HCT116 (cell line): Measurements from ENCODE around the gene WNT9A. TPM values are rescaled to one million over a fixed set of nuclear protein-coding genes. Genes with fewer than 3 reads are reported as not detected.

ENCODE experiments used
- ATAC-seq: fragments of 200-7000 bp; cut with Tn5 transposase; 2 replicates; pipeline ENCODE4 v1.9.1; 2020; ENCODE audit warnings: mild to moderate bottlenecking, moderate library complexity
- BruUV-seq: library from RNA; stranded (reverse); fragments of 400-500 nt; replicated peaks from 2 replicates; lab custom pipeline; 2021; lab: Mats Ljungman, UMichigan
- CTCF ChIA-PET: fragments of 300-600 bp; sonication (Branson Sonifier 250); formaldehyde crosslinking; loops from one replicate; lab custom pipeline; 2021; ENCODE audit warnings: antibody characterized with exemption; lab: Charles Lee
- POLR2A ChIA-PET: fragments of 300-600, 350-600 bp; sonication (Branson Sonifier 250); formaldehyde crosslinking; loops from one replicate; lab custom pipeline; 2021; ENCODE audit warnings: antibody characterized with exemption; lab: Charles Lee
- RAD21 ChIA-PET, 2 experiments: fragments of 300-600 bp; sonication (Branson Sonifier 250); formaldehyde crosslinking; loops; one replicate each; lab custom pipeline; 2023; ENCODE audit warnings: low total read pairs in 2 of 2; ENCODE audit not compliant: uncharacterized antibody in 2 of 2, unreplicated experiment in 2 of 2, low non-redundant PET in 1 of 2; lab: Charles Lee
- DNase-seq: peaks from one replicate; pipeline ENCODE4 v3.0.0-alpha.2; 2010; ENCODE audit warnings: low read depth, low spot score
- H2AFZ ChIP-seq: fragments of 200-600 bp; shearing (Covaris generic), sonication (generic); 2 replicates; pipeline ENCODE4 v1.6.1; 2017; ENCODE audit warnings: low read depth, mixed run types, mixed read lengths, antibody characterized with exemption, low read length; ENCODE audit not compliant: poor library complexity, severe bottlenecking
- H3K27ac ChIP-seq: 2 replicates; pipeline ENCODE4 v1.5.1; 2012; ENCODE audit warnings: low read depth, low read length
- H3K27me3 ChIP-seq: fragments of 200-600 bp; sonication (generic); 2 replicates; pipeline ENCODE4 v1.6.1; 2016; ENCODE audit warnings: mixed run types, low read length, mixed read lengths; ENCODE audit not compliant: insufficient read depth
- H3K36me3 ChIP-seq, 2 experiments: fragments of 200-500 bp in 1 of 2; fragments of 200-600 bp in 1 of 2; sonication (Bioruptor generic) in 1 of 2; sonication (generic) in 1 of 2; 2 replicates each; pipeline versions ENCODE4 v1.5.1 to v1.6.1; 2014 to 2016; ENCODE audit warnings: low read length in 2 of 2, inconsistent platforms in 1 of 2, mixed read lengths in 1 of 2, mixed run types in 1 of 2; ENCODE audit not compliant: insufficient read depth in 2 of 2, control insufficient read depth in 1 of 2
- H3K4me1 ChIP-seq, 2 experiments: fragments of 200-600 bp in 1 of 2; sonication (generic) in 1 of 2; 2 replicates each; pipeline versions ENCODE4 v1.5.1 to v1.6.1; 2012 to 2017; ENCODE audit warnings: low read length in 2 of 2, inconsistent platforms in 1 of 2, mild to moderate bottlenecking in 1 of 2, mixed read lengths in 1 of 2, mixed run types in 1 of 2, moderate library complexity in 1 of 2; ENCODE audit not compliant: insufficient read depth in 2 of 2, control insufficient read depth in 1 of 2
- H3K4me2 ChIP-seq: fragments of 200-600 bp; sonication (generic); 2 replicates; pipeline ENCODE4 v1.6.1; 2017; ENCODE audit warnings: mixed run types, low read length, mixed read lengths
- H3K4me3 ChIP-seq, 2 experiments: fragments of 200-600 bp in 1 of 2; sonication (generic) in 1 of 2; replicated peaks in 1 of 2; 2 replicates each; pipeline ENCODE4 v1.5.1; 2011 to 2016; ENCODE audit warnings: low read length in 2 of 2, control low read depth in 1 of 2, low read depth in 1 of 2, mild to moderate bottlenecking in 1 of 2, mixed read lengths in 1 of 2, mixed run types in 1 of 2
- H3K79me2 ChIP-seq: fragments of 200-600 bp; sonication (generic); 2 replicates; pipeline ENCODE4 v1.6.1; 2017; ENCODE audit warnings: mild to moderate bottlenecking, mixed run types, low read length, moderate library complexity, mixed read lengths; ENCODE audit not compliant: insufficient read depth
- H3K9ac ChIP-seq: fragments of 200-600 bp; sonication (generic); 2 replicates; pipeline ENCODE4 v1.6.1; 2016; ENCODE audit warnings: low read length, mixed read lengths
- H3K9me2 ChIP-seq: fragments of 200-600 bp; sonication (generic), shearing (Covaris generic); 2 replicates; pipeline ENCODE4 v1.6.1; 2017; ENCODE audit warnings: mixed run types, mild to moderate bottlenecking, moderate library complexity; ENCODE audit not compliant: insufficient read depth
- H3K9me3 ChIP-seq, 2 experiments: fragments of 200-500 bp in 1 of 2; fragments of 200-600 bp in 1 of 2; sonication (Bioruptor generic) in 1 of 2; sonication (generic) in 1 of 2; 2 replicates each; pipeline ENCODE4 v1.6.1; 2014 to 2017; ENCODE audit warnings: low read length in 2 of 2, mixed read lengths in 2 of 2, inconsistent platforms in 1 of 2, low read depth in 1 of 2, mild to moderate bottlenecking in 1 of 2, mixed run types in 1 of 2, moderate library complexity in 1 of 2; ENCODE audit not compliant: control insufficient read depth in 1 of 2, insufficient read depth in 1 of 2
- H4K20me1 ChIP-seq: fragments of 200-600 bp; sonication (generic), shearing (Covaris generic); 2 replicates; pipeline ENCODE4 v1.6.1; 2017; ENCODE audit warnings: mixed run types, mild to moderate bottlenecking, moderate library complexity; ENCODE audit not compliant: insufficient read depth
- CBX3 ChIP-seq: IDR thresholded peaks from 2 replicates; pipeline ENCODE4 v1.6.1; 2012; ENCODE audit warnings: low read depth
- CEBPB ChIP-seq: IDR thresholded peaks from 2 replicates; pipeline ENCODE4 v1.6.1; 2012; ENCODE audit warnings: low read depth
- EGR1 ChIP-seq: IDR thresholded peaks from 2 replicates; pipeline ENCODE4 v1.6.1; 2012; ENCODE audit warnings: low read depth
- ELF1 ChIP-seq: IDR thresholded peaks from 2 replicates; pipeline ENCODE4 v1.6.1; 2012; ENCODE audit warnings: low read depth, borderline replicate concordance
- EZH2 ChIP-seq: fragments of 200-600 bp; sonication (generic); IDR thresholded peaks from 2 replicates; pipeline ENCODE4 v1.6.1; 2017; ENCODE audit warnings: antibody characterized with exemption, mixed run types
- FOSL1 ChIP-seq: IDR thresholded peaks from 2 replicates; pipeline ENCODE4 v1.6.1; 2012; ENCODE audit warnings: low read depth
- POLR2A ChIP-seq: IDR thresholded peaks from 2 replicates; pipeline ENCODE4 v1.7.0; 2011; ENCODE audit warnings: borderline replicate concordance; ENCODE audit not compliant: insufficient read depth, insufficient read length; ENCODE audit errors: extremely low read depth
- POLR2AphosphoS5 ChIP-seq: IDR thresholded peaks from 2 replicates; pipeline ENCODE4 v1.6.1; 2011; ENCODE audit warnings: mild to moderate bottlenecking, low read depth, low read length, moderate library complexity
- RAD21 ChIP-seq: IDR thresholded peaks from 2 replicates; pipeline ENCODE4 v1.6.1; 2012; ENCODE audit warnings: low read depth, mild to moderate bottlenecking
- REST ChIP-seq: IDR thresholded peaks from 2 replicates; pipeline ENCODE4 v1.6.1; 2012; ENCODE audit warnings: low read depth
- SP1 ChIP-seq: IDR thresholded peaks from 2 replicates; pipeline ENCODE4 v1.6.1; 2012; ENCODE audit warnings: low read depth
- SRF ChIP-seq: IDR thresholded peaks from 2 replicates; pipeline ENCODE4 v1.6.1; 2012; ENCODE audit warnings: low read depth
- ZBTB33 ChIP-seq: IDR thresholded peaks from 2 replicates; pipeline ENCODE4 v1.6.1; 2011; ENCODE audit warnings: mild to moderate bottlenecking, low read length, moderate library complexity; ENCODE audit not compliant: insufficient replicate concordance; ENCODE audit errors: extremely low read depth
- ZNF274 ChIP-seq: fragments of 200-500 bp; sonication (Bioruptor generic); IDR thresholded peaks from 2 replicates; pipeline ENCODE4 v1.6.1; 2014; ENCODE audit warnings: mild to moderate bottlenecking, low read depth, low read length, inconsistent platforms
- intact Hi-C: fragments of 100-400 bp; cut with micrococcal nuclease; formaldehyde crosslinking; loops from 2 replicates; pipeline ENCODE4 v1.10.0; 2022
- total RNA-seq: library from RNA; stranded (reverse); gene quantifications from one replicate; pipeline ENCODE4 v1.2.1, GENCODE V29; 2021; ENCODE audit not compliant: unreplicated experiment
- TF ChIP-seq, protein P1 (sequence below): IDR thresholded peaks from 2 replicates; pipeline ENCODE4 v1.6.1; 2012
- TF ChIP-seq, protein P2 (sequence below), 3 experiments: fragments of 200-600 bp in 1 of 3; sonication (generic) in 1 of 3; IDR thresholded peaks in 2 of 3; conservative IDR thresholded peaks in 1 of 3; 2 replicates each; pipeline ENCODE4 v1.5.1; 2012 to 2017; ENCODE audit warnings: low read depth in 2 of 3, low read length in 2 of 3, antibody characterized with exemption in 1 of 3, borderline replicate concordance in 1 of 3, control low read depth in 1 of 3, mild to moderate bottlenecking in 1 of 3, mixed read lengths in 1 of 3, mixed run types in 1 of 3, moderate library complexity in 1 of 3; ENCODE audit not compliant: insufficient read depth in 1 of 3

WNT9A gene
- total RNA-seq, 1 experiment from 2014 or later, result 5.6 TPM

GRCh38 chr1:227924168-227924832 is 23.4 kb downstream of the WNT9A start:
- ATAC-seq (no peak), DNase-seq (no peak)
- no peak overlapping the region for H3K4me3 ChIP-seq
- H3K27me3 ChIP-seq, result no peaks in the 10 kb centered on the region
- no peaks in the 10 kb centered on the region for H3K9me2 ChIP-seq
- no peaks in the 10 kb centered on the region for H3K79me2 ChIP-seq
- ChIA-PET RAD21 (no interaction called here), POLR2A (no interaction called here), CTCF (no interaction called here)
- no peaks in the 10 kb centered on the region for H3K4me1 ChIP-seq
- H3K9me3 ChIP-seq, result no peaks in the 10 kb centered on the region
- H3K27ac ChIP-seq, result no peak overlapping the region
- H3K4me2 ChIP-seq, result no peak overlapping the region
- TF ChIP-seq ZBTB33, result no peak
- TF ChIP-seq EZH2, result no peak
- no peak for TF ChIP-seq EGR1
- no peak for TF ChIP-seq REST
- TF ChIP-seq SP1, result no peak
- no peak for TF ChIP-seq ZNF274
- no peak for TF ChIP-seq RAD21
- no peak for TF ChIP-seq SRF
- no peak for TF ChIP-seq ELF1
- TF ChIP-seq, protein P1, sequence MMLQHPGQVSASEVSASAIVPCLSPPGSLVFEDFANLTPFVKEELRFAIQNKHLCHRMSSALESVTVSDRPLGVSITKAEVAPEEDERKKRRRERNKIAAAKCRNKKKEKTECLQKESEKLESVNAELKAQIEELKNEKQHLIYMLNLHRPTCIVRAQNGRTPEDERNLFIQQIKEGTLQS, result no peak
- TF ChIP-seq POLR2AphosphoS5, result no peak
- no peak for TF ChIP-seq POLR2A
- TF ChIP-seq CBX3, result no peak
- TF ChIP-seq CEBPB, result no peak
- no peak for TF ChIP-seq FOSL1
- TF ChIP-seq, protein P2, sequence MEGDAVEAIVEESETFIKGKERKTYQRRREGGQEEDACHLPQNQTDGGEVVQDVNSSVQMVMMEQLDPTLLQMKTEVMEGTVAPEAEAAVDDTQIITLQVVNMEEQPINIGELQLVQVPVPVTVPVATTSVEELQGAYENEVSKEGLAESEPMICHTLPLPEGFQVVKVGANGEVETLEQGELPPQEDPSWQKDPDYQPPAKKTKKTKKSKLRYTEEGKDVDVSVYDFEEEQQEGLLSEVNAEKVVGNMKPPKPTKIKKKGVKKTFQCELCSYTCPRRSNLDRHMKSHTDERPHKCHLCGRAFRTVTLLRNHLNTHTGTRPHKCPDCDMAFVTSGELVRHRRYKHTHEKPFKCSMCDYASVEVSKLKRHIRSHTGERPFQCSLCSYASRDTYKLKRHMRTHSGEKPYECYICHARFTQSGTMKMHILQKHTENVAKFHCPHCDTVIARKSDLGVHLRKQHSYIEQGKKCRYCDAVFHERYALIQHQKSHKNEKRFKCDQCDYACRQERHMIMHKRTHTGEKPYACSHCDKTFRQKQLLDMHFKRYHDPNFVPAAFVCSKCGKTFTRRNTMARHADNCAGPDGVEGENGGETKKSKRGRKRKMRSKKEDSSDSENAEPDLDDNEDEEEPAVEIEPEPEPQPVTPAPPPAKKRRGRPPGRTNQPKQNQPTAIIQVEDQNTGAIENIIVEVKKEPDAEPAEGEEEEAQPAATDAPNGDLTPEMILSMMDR (IDR thresholded peaks at IDR 0.05 in 2 of 3, conservative IDR thresholded peaks at IDR 0.05 in 1 of 3; ENCODE audit: borderline replicate concordance in 1 of 3, insufficient read depth in 1 of 3, low read depth in 2 of 3, low read length in 2 of 3), result no peak
- no peak overlapping the region for H3K9ac ChIP-seq
- no peaks in the 10 kb centered on the region for H3K36me3 ChIP-seq
- no TSS peak for BruUV-seq
- intact Hi-C loops, result no loop called here
- no peak overlapping the region for H2AFZ ChIP-seq
- H4K20me1 ChIP-seq, result no peaks in the 10 kb centered on the region
